Activated CD8-positive, alpha-beta memory T cell treated with anti-CD3 and anti-CD28 coated beads for 48 hours (primary cell): Measurements from ENCODE around the gene PBX3.

Source experiments
- DNase-seq, 3 experiments: peaks; one replicate each; pipeline ENCODE4 v3.0.0-alpha.2; 2020; ENCODE audit warnings: low read depth in 2 of 3, low spot score in 2 of 3

PBX3 gene

DNA sequence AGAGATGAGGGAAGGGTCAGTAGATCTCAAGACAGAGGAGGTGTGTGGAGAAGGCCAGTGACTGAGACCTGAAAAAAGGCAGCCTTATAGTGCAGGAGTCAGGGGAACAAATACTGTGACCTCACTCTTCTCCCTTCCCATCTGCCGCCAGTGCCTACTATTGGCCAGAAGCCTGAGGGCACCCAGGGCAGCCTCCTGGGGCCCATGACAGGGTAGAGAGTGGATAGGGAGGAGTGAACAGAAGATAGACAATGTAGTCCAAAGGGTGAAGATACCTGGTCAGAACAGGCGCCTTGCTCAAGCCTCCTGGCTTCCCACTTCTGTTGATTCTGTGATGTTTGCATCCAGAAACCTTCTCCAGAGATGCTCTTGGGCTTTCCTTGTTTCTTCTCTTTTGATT, 196.7 kb downstream of the PBX3 start:
- DNase-seq, result no peak

DNA sequence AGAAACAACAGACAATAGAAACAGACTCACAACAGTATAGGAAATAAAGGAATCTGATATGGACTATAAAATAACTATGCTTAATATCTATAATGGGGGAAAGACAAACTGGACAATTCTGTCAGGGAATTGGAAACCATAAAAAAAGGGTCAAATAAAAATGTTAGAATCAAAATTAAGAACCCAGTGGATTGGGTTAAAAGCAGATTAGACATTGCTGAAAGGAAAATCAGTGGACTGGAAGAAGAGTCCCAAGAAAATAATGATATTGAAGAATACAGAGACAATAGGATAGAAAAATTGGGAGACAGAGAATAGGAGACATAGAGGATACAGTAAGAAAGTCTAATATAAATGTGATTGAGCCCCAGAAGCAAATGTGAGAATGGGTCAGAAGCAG, 199.2 kb downstream of the PBX3 start:
- DNase-seq, result no peak

DNA sequence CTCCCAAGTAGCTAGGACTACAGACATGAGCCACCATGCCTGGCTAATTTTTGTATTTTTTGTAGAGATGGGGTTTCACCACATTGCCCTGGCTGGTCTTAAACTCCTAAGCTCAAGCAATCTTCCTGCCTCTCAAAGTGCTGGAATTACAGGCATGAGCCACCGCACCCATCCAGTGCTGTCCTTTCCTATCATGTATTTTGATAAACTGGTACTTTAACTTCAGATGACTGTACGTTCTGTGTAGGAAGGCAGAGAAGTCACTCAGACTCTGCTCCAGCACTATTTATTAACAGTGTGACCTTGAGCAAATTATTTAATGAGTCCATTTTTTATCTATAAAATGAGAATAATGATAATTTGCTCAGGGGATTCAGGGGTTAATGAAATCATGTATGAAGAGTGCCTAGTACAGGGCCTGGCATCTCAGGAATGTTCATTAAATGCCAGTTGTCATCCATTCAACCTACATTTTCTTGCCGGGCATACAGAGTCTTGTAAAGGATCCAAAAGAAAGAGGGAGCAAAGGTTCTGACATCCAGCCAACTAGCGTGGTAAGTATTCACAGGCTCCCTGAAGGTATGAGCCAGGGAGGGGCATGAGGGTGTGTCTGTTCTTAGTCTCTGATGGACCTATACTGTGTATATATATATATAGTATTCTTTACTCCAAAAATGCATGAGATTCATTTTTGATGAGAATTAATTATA, 201.9 kb downstream of the PBX3 start:
- no peak for DNase-seq

DNA sequence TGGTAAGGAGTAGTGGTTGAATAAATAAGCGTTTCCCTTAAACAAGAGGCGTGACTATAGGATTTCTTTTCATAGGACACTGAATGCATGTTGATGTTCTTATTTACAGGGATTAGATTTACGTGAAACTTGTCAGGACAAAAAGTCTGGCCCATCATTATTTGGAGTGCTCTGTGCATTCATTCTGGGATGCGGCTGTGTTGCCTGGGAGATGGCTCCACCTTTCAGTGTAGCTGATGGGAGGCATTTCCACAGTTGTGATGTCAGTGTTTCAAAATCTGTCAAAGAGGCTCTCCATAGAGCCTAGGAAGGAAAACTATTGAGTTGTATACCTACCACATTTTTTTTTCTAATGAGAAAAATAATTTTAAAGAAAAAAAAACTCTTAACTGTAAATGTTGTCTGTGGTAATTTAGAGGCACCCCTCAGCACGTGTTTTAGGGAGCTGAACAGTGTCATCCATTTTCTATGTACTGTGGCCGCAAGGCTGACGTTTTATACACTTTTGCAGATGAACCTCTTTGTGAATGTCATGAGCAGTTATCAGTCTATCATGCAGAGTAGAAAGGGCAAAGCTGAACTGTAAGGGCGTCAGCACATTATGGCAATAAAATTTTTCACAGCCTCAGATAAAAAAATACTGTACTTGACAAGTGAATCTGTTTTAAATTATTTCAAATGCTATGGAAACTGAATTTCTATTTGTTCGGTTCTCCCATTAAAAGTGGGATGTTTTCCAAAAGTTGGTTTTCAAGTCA, 202.7 kb downstream of the PBX3 start:
- DNase-seq, result no peak

DNA sequence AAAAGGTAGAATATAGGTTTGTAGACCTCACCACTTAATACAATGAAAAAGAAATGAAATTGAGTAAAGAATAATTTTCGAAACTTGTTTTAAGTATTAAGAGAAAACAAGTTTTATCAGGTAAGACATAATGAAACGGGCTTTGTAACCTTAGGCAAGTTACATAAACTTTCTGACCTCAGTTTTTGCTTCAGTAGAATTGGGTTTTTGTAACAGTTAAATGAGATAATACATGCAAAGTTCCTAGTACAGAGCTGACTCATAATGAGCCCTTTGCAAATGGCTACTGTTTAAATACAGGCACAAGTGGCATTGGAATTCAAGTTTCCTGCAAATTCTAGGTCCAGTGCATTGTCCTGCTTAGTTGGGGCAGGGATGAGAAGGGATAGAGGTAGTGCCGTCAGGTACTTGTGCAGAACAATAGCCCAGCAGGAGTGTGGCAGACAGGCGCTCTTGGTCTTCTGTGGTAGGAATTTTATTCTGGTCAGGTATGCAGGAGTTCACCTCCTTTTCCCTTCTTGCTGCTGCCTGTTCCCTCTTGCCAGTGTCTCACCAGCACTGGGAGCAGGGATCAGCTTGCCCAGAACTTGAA, 203.8 kb downstream of the PBX3 start:
- no peak for DNase-seq

DNA sequence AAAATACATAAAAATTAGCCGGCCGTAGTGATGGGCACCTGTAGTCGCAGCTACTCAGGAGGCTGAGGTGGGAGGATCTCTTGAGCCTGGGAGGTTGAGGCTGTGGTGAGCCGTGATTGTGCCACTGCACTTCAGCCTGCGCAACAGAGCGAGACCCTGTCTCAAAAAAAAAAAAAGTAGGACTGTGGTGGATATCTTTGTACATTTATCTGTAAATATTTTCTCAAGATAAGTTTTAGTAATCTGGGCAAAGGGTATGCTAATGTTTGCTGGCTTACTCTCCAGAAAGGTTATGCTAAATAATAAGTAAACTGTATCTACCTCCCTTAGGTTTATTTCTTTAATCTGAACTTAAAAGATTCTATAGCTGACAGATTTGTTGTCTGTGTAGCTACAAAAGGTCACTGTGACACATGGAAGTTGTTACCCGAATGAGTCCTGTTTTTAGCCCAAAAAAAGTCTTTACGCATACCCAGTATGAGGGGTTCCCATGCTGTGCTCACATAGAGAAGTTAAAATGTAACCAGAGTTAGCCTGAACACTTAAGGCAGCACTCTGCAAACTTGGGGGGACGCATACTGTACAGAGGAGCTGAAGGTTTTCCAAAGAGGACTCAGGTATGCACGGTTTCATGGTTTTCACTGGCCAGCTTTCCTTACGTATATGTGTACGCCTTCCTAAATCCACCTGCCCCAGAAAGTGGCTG, 206.3 kb downstream of the PBX3 start:
- DNase-seq, result no peak

DNA sequence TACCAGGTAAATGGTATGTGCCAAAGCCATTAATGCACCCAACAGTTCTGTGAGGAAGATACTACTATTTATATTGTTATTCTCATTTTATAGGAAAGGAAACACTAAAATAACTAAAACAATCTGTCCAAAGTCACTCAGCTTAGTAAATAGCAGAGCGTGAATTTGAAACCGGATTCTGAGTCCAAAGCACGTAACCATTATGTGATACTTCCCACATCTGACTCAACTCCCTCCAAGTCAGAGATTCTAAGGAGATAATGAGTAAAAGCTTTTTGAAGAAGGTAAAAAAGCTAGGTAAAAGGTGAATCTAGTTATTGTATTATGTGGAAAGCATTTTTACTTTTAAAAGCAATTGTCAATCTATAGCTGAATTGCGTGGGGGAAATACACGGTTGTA, 208.9 kb downstream of the PBX3 start:
- DNase-seq, result no peak

DNA sequence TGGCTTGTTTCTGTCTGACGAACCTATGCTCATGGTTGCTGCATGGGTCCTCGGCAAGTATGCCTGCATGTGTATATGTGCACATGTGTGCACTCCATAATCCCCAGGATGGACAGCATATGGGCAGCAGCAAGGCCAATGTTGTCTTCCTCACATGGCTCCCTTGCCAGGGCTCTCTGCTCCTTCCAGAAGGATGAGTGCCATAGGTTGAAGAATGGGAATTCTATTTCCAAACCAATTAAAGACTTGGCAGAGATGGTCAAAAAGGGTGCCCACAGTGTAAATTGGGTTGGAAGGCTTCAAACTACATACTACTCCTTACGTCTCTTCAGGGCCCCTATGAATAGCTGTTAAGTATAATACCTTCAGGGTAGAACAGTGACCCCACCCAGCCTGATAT, 212.1 kb downstream of the PBX3 start:
- DNase-seq, result no peak

DNA sequence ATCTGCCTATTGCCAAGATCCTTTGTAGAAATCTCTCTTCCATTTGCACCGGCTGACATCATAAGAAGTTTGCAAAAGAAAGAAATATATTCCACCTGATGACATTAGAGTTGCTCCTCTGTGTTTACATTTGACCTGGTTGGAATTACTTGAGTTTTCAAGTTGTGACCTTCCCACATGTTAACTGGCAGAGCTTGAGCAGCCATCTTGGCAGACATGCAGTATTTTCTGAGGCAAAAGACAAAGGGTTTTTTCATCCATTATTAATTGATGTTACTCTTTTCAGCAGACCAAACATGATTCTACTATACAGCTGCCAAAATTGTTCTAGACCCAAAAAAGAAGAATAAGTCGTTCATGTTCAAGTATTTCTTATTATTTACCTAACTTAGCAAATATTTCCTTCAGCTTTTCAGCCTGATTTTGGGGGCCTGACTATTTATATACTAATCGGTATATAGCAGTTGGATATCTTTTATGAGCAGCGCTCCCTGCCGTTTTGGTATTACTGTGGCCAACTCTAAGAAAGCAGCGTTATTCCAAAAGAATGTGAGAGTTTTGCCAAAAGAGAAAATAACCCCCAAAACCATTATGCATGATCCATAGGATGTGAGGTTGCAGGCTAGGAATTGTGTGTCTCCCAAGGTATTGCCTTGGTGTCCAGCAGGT, 212.9 kb downstream of the PBX3 start:
- no peak for DNase-seq

DNA sequence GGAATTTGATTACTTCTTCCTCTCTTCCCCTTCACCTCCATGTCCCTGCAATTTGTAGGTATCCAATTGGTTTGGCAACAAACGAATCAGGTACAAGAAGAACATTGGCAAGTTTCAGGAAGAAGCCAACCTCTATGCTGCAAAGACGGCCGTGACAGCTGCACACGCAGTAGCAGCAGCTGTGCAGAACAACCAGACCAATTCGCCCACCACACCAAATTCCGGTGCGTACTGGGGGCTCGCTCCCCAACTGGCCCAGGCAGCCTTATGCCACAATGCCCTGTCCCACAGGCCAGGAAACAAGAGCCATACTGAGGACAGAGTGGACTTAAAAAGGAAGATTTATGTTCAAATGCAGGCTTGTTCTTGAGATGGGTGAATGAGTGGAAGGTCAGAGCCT, 213.5 kb downstream of the PBX3 start:
- no peak for DNase-seq

DNA sequence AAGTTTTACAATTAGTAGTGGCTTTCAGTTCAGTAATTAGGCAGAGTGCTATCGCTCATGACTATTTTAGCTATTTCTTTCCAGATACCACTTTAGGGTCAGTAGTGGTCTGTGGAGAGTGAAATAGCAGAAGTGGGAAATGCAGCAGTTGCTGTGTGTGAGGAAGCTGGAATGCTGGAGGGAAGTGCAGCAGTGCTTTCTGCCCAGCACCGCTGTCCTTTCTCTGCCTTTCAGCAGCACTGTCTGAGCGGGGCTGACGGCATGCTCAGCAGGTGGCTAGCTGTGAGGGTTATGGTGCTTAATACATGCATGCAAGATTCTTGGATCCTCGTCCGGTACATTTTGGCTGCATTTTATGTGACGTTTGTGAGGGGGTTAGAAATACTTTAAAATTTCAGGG, 213.9 kb downstream of the PBX3 start:
- no peak for DNase-seq

DNA sequence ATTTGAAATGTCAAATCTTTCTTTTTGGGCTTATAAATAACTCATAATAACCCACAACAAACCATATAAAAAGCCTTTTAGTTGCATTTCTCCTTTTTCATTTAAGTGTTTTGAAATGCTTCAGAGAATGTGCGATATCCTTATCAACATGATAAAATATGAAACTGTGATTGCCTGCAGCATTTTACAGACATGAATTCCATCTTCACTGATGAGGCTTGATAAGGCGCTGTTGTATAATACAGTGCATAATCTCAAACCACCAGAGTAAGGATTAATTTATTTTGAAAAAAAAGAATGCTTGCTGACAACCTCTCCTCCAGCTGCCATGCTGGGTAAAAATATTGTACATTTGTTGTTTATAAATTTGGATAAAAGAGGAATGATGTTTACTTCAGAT, 216.8 kb downstream of the PBX3 start:
- no peak for DNase-seq

DNA sequence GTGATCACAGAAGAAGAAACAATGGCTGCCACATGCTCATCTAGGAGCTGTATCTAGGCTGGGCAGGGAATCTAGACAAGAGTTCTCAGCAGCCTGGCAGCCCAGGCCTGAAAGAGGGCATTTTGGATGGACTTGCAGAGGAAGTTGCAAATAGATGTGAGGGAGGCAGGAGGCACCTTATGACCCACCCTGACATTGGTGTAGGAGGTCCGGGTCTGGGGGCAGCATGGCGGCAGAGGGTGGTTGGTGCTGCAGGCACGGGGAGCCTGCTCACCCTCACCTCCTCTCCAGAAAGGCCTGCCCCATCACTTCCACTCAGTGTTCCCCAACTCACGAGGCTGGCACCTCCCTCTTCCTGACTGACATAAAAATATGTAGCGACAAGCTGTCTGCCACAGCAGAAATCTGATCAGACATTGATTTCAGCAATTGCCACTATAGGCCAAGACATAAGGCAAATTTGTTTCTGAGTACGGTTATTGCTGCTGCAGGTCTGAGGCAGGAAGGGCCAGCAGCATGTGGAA, 217.6 kb downstream of the PBX3 start:
- no peak for DNase-seq

DNA sequence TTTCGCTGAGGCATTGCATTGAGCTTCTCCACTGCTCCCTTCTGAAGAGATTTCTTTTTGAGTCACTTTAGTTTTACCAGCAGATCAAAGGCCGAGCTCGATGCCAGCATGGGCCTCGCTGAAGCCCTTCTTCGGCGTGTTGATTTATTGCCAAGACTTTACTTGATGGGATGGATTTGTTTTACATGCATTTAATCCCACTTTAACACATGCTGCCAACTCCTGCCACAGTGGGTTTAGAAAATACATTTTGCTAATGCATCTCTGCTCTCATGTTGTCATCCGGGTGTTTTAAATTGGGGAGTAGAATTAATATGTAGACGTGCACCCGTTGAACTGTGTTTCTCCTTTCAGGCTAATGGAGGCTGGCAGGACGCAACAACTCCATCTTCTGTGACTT, 218.3 kb downstream of the PBX3 start:
- no peak for DNase-seq

DNA sequence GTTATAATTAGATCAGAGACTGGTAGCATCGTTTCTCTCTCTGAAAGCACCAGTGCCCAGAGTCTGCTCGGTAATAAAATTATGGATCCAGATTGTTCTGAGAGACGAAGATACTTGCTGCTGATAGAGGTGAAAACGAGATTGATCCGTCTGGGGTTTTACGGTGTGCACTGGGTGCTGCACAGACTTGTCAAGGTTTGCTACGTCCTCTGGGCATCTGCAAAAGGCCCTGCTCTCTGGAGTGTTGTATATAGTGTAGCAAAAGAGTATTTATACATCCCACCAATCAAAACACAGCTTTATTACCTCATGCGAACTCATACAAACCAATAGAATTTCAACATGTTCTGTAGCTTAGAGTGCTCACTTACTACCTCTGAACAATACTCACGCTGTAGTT, 219.3 kb downstream of the PBX3 start:
- no peak for DNase-seq

DNA sequence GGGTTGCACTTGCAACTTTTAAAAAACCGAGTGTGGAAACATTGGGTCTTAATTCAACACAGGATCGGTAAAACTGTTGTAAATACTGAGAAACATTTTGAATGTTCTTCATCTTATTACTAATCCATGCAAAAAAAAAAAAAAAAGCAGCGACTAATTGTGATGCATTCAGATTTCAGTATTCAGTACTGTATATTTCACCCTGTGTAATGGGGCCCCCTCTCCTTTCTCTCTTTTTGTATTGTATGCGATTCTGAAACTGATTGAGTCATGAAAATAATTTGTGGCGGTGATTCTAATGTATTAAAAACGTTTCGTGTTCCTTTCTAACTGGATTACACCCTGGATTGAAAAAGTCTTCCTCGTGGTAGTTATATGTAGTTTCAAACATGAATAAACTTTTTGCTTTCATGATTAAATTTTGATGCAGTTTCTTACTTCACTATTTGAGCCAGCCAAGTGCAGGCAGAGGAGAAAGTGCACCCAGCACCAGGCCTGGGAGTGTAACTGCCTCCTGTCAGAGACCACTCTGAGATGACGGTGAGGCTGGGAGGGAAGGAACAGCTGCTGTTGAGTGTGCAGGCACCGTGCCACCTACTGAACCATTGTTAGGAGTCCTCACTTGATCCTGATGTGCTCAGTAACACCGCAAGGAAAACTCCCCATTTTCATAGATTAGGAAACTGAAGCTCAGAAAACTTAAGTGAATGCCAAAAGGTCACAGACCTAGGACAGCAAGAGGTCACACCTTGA, 220.0 kb downstream of the PBX3 start:
- no peak for DNase-seq

DNA sequence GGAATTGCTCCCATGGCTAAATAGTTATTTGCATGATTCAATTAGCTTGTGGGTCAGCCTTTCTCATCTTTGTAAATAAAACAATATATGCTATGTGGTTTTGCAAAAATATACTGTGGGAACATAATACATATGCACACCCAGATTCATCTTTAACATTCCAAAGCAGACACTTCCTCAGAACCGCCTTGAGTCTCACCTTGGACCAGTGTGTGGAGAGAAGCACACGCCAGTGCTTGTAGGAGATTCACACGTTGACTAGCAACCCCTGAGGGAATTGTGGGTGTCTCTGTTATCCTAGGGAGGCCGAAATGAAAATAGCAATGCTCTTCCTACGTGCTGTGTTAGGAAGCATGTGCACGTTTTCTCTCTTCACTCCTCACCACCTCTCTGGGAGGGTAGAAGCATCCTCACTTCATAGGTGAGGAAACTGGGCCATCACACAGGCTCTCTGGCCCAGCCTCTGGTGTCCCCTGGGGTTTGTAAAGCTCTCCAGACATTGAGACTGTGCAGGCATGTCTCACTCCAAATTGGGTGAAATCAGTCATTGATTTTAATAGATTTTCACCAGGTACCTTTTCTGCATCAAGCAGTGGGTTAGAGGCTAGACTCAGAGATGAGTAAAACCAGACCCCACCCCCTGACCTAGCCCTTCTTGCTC, 221.7 kb downstream of the PBX3 start:
- DNase-seq, result no peak

DNA sequence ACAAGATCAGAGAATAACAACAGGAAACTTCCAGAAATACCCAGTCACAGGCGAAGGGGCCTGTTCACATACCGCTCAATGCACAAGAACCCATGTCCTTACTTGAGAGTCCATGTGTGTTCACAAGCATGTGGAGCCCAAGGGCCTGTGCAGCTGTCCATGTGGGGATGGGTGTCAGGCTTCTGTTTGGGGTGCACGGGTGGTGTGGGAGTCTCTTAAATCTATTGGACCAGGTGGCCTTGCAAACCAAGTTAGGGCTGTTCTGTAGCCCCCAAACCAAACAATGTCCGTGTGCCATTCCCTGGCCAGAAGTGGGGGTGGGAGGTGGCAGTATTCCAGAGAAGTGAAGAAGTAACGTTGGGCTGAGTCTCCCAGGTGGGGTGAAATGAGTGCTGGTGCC, 222.3 kb downstream of the PBX3 start:
- no peak for DNase-seq

DNA sequence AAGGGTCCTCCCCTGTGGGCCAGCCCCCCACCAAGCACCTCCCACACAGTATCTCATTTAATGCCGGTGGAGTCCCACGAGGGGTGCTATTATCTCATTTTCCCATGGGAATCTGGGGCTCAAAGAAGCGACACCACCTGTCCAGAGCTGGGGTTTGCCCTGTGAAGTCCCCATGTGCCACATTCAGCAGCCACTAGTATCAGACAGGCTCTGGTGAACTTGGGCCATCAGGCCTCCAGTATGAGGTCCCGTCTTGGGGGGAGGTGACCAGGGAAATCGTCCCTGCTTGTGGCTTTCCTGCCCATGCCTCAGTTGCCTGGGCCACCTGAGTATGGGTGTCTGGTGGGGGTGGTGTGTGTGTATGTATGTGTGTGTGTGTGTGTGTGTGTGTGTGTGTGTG, 222.7 kb downstream of the PBX3 start:
- DNase-seq, result no peak

DNA sequence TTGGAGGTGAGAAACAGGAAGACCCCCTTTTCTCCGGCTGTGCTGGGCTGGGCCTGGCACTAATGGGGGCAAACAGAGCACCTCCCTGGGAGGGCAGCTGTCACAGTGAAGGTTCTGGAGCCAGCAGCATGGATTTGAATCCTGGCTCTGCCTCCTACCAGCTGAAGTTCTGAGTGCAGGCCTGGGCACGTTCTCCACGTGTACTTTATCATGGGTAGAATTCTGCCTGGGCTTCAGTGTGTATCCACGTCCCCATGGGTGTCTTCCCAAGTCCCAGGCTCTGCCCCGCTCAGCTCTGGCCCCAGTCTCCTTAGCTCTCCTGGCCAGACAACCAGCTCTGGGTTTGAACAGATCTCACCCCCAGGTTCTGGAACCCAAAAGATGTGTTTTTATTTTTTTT, 223.2 kb downstream of the PBX3 start:
- DNase-seq, result no peak
